WTC11 (cell line): ENCODE results near the gene TACC2. TPM values are rescaled to one million over a fixed set of nuclear protein-coding genes. Genes with fewer than 3 reads are reported as not detected.
"Not testable (repeated sequence)": the region's sequence is repeated elsewhere in the genome, so short reads cannot be mapped to it uniquely, and the experiment has no call there.

Experiments used
- ATAC-seq: fragments of 200-7000 bp; cut with Tn5 transposase; 2 replicates; pipeline ENCODE4 v1.10.0; 2021; ENCODE audit warnings: mild to moderate bottlenecking, moderate library complexity
- CTCF ChIA-PET: fragments of 300-600 bp; sonication (Branson Sonifier 250); formaldehyde crosslinking; loops from one replicate; lab custom pipeline; 2021; ENCODE audit warnings: antibody characterized with exemption; lab: Charles Lee
- POLR2A ChIA-PET: fragments of 350-600 bp; sonication (Branson Sonifier 250); formaldehyde crosslinking; loops from one replicate; lab custom pipeline; 2021; ENCODE audit warnings: antibody characterized with exemption; lab: Charles Lee
- DNase-seq: peaks from one replicate; pipeline ENCODE4 v3.0.0; 2021; ENCODE audit warnings: low spot score
- H3K27ac Mint-ChIP-seq: 2 replicates; pipeline ENCODE4 v1.8.0; 2021; ENCODE audit warnings: mixed read lengths
- H3K27me3 Mint-ChIP-seq: 2 replicates; pipeline ENCODE4 v1.8.0; 2021; ENCODE audit warnings: low read depth, mild to moderate bottlenecking, moderate library complexity, mixed read lengths
- H3K36me3 Mint-ChIP-seq: 2 replicates; pipeline ENCODE4 v1.8.0; 2021; ENCODE audit warnings: mixed read lengths
- H3K4me1 Mint-ChIP-seq: 2 replicates; pipeline ENCODE4 v1.8.0; 2022; ENCODE audit warnings: mixed read lengths
- H3K4me3 Mint-ChIP-seq: 2 replicates; pipeline ENCODE4 v1.8.0; 2021; ENCODE audit warnings: mild to moderate bottlenecking, moderate library complexity, mixed read lengths
- H3K9me3 Mint-ChIP-seq: 2 replicates; pipeline ENCODE4 v1.8.0; 2021; ENCODE audit warnings: mixed read lengths
- ESRRA ChIP-seq: sonication (generic); formaldehyde crosslinking; IDR thresholded peaks from 2 replicates; pipeline ENCODE4 v1.8.1; 2022; ENCODE audit warnings: mild to moderate bottlenecking, missing genetic modification reagents, borderline replicate concordance
- FOXJ3 ChIP-seq: sonication (generic); formaldehyde crosslinking; IDR thresholded peaks from 2 replicates; pipeline ENCODE4 v1.9.0; 2021; ENCODE audit warnings: missing genetic modification reagents, mild to moderate bottlenecking, borderline replicate concordance
- GABPB1 ChIP-seq: sonication (generic); formaldehyde crosslinking; IDR thresholded peaks from 2 replicates; pipeline ENCODE4 v1.8.1; 2023; ENCODE audit warnings: mild to moderate bottlenecking, missing genetic modification reagents
- HMGA2 ChIP-seq: fragments of 250-450 bp; sonication (Bioruptor Pico); IDR thresholded peaks from 2 replicates; pipeline ENCODE4 v1.4.0; 2021; ENCODE audit warnings: mild to moderate bottlenecking, moderate library complexity
- PRRX2 ChIP-seq: fragments of 250-450 bp; sonication (Bioruptor Pico); IDR thresholded peaks from 2 replicates; pipeline ENCODE4 v1.8.0; 2021; ENCODE audit warnings: mild to moderate bottlenecking
- TEAD4 ChIP-seq: sonication (generic); formaldehyde crosslinking; IDR thresholded peaks from 2 replicates; pipeline ENCODE4 v1.8.0; 2022; ENCODE audit warnings: mild to moderate bottlenecking, missing genetic modification reagents
- TP53 ChIP-seq: sonication (generic); formaldehyde crosslinking; IDR thresholded peaks from 2 replicates; pipeline ENCODE4 v1.8.1; 2023; ENCODE audit warnings: mild to moderate bottlenecking, missing genetic modification reagents
- ZNF121 ChIP-seq: sonication (generic); formaldehyde crosslinking; IDR thresholded peaks from 2 replicates; pipeline ENCODE4 v1.8.0; 2023; ENCODE audit warnings: missing genetic modification reagents
- ZNF317 ChIP-seq: sonication (generic); formaldehyde crosslinking; IDR thresholded peaks from 2 replicates; pipeline ENCODE4 v1.8.1; 2023; ENCODE audit warnings: low read depth, mild to moderate bottlenecking, moderate library complexity, missing genetic modification reagents, borderline replicate concordance
- total RNA-seq: library from RNA; stranded (reverse); gene quantifications from 3 replicates; pipeline ENCODE4 v1.2.3, GENCODE V29; 2021
- TF ChIP-seq, protein P1 (sequence below): sonication (generic); formaldehyde crosslinking; IDR thresholded peaks from 2 replicates; pipeline ENCODE4 v1.8.1; 2023; ENCODE audit warnings: mild to moderate bottlenecking, missing genetic modification reagents
- TF ChIP-seq, protein P2 (sequence below): sonication (generic); formaldehyde crosslinking; IDR thresholded peaks from 2 replicates; pipeline ENCODE4 v1.8.1; 2022; ENCODE audit warnings: mild to moderate bottlenecking, missing genetic modification reagents, moderate library complexity, borderline replicate concordance
- TF ChIP-seq, protein P3 (sequence below): sonication (generic); formaldehyde crosslinking; IDR thresholded peaks from 2 replicates; pipeline ENCODE4 v1.8.0; 2022; ENCODE audit warnings: mild to moderate bottlenecking, missing genetic modification reagents
- TF ChIP-seq, protein P4 (sequence below): fragments of 250-450 bp; sonication (Bioruptor Pico); IDR thresholded peaks from 2 replicates; pipeline ENCODE4 v1.9.0; 2021; ENCODE audit warnings: mild to moderate bottlenecking
- TF ChIP-seq, protein P5 (sequence below): fragments of 250-450 bp; sonication (Bioruptor Pico); IDR thresholded peaks from 2 replicates; pipeline ENCODE4 v1.9.0; 2021; ENCODE audit warnings: mild to moderate bottlenecking, borderline replicate concordance
- TF ChIP-seq, protein P6 (sequence below): sonication (generic); formaldehyde crosslinking; IDR thresholded peaks from 2 replicates; pipeline ENCODE4 v1.8.0; 2023; ENCODE audit warnings: mild to moderate bottlenecking, missing genetic modification reagents
- TF ChIP-seq, protein P7 (sequence below): sonication (generic); formaldehyde crosslinking; IDR thresholded peaks from 2 replicates; pipeline ENCODE4 v1.8.1; 2022; ENCODE audit warnings: low read depth, mild to moderate bottlenecking, moderate library complexity, missing genetic modification reagents, borderline replicate concordance

TACC2 gene
- total RNA-seq, 1 experiment from 2014 or later, result 28.9 TPM

DNA sequence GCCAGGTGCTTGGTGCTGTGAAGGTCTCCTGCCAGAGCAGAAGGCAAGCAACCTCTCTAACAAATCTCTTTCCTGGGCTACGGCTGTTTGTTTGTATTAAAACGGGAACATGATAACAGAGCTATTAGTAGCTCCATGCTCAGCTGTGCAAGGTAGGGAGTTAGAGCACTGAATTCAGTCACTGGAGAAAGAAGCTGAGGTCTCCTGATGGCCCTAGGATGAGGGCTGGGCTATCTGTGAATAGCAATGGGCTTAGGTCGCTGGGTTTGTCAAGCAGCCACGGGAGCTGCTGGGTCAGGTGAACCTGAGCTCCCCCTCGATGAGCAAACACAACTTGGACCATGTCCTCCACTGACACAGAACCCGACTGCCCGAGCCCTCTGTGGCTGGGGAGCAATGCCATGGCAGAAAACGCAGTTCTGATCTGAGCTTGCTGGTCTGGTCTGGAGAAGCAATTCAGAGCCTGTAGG lies 24.4 kb downstream of the TACC2 start:
- POLR2A ChIA-PET, result no interaction called here
- peaks cover 2% of the 10 kb centered on the region for H3K4me1 Mint-ChIP-seq
- H3K36me3 Mint-ChIP-seq, result no peaks in the 10 kb centered on the region
- no peaks in the 10 kb centered on the region for H3K9me3 Mint-ChIP-seq
- CTCF ChIA-PET, result interaction anchor here (0.8 to 1.2 kb wide), 2 partner anchors 38 kb away, joined by 3 read pairs; no protein-coding TSS in a partner anchor
- H3K27ac Mint-ChIP-seq, result no peak overlapping the region
- no peak overlapping the region for H3K4me3 Mint-ChIP-seq
- TF ChIP-seq TP53 (CRISPR knock-in tag) (no peak), PRRX2 (CRISPR knock-in tag) (no peak), GABPB1 (no peak), FOXJ3 (no peak), ZNF121 (no peak)
- no peaks in the 10 kb centered on the region for H3K27me3 Mint-ChIP-seq
- ATAC-seq (no peak), DNase-seq (no peak)

DNA sequence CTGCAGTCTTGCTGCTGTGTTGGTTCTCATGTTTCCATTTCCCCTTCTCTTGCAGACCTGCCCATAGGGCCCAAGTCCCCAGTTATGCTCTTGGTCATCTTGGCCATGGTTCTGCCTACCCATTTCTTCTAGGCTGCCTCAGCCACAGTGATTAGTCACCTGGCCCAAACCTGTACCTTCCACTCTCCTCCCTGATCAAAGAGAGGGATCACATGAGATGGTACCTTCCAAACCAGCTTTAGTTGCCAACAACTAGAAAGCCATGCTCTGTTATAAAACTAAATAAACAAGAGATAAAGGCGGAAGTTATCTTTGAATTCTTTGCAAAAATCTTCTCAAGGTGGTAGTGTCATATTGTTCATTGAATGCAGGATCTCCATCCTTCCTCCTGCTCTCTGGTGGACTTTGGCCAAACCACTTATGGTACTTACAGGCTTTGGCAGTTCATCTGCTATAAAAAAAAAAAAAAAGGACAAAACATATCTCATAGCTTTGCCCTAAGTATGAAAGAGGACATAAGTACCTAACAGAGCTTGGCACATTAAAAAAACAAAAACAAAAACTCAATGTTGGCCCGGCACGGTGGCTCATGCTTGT lies 25.8 kb downstream of the TACC2 start:
- Mint-ChIP-seq H3K36me3 (no peaks in the 10 kb centered on the region), H3K27ac (no peak overlapping the region), H3K4me3 (no peak overlapping the region), H3K9me3 (no peaks in the 10 kb centered on the region), H3K4me1 (peaks cover 17% of the 10 kb centered on the region), H3K27me3 (no peaks in the 10 kb centered on the region)
- ChIA-PET POLR2A (no interaction called here), CTCF (no interaction called here)
- ATAC-seq, result no peak
- DNase-seq, result no peak
- no peak for TF ChIP-seq ZNF121
- TF ChIP-seq TEAD4, result no peak
- TF ChIP-seq, protein P1, sequence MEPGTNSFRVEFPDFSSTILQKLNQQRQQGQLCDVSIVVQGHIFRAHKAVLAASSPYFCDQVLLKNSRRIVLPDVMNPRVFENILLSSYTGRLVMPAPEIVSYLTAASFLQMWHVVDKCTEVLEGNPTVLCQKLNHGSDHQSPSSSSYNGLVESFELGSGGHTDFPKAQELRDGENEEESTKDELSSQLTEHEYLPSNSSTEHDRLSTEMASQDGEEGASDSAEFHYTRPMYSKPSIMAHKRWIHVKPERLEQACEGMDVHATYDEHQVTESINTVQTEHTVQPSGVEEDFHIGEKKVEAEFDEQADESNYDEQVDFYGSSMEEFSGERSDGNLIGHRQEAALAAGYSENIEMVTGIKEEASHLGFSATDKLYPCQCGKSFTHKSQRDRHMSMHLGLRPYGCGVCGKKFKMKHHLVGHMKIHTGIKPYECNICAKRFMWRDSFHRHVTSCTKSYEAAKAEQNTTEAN (CRISPR knock-in tag), result no peak
- no peak for TF ChIP-seq HMGA2 (CRISPR knock-in tag)
- TF ChIP-seq, protein P2, sequence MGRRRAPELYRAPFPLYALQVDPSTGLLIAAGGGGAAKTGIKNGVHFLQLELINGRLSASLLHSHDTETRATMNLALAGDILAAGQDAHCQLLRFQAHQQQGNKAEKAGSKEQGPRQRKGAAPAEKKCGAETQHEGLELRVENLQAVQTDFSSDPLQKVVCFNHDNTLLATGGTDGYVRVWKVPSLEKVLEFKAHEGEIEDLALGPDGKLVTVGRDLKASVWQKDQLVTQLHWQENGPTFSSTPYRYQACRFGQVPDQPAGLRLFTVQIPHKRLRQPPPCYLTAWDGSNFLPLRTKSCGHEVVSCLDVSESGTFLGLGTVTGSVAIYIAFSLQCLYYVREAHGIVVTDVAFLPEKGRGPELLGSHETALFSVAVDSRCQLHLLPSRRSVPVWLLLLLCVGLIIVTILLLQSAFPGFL, result no peak
- TF ChIP-seq, protein P3, sequence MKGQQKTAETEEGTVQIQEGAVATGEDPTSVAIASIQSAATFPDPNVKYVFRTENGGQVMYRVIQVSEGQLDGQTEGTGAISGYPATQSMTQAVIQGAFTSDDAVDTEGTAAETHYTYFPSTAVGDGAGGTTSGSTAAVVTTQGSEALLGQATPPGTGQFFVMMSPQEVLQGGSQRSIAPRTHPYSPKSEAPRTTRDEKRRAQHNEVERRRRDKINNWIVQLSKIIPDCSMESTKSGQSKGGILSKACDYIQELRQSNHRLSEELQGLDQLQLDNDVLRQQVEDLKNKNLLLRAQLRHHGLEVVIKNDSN (CRISPR knock-in tag), result no peak

DNA sequence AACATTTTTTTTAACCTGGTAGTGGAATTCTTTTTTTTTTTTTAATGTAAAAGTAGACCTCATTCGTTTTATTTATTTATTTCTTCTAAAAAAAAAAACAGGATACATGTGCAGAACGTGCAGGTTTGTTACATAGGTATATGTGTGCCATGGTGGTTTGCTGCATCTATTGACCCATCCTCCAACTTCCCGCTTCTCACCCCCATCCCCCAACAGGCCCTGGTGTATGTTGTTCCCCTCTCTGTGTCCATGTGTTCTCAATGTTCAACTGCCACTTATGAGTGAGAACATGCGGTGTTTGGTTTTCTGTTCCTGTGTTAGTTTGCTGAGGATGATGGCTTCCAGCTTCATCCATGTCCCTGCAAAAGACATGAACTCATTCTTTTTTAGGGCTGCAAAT lies 29.0 kb downstream of the TACC2 start:
- POLR2A ChIA-PET, H3K4me3 Mint-ChIP-seq, CTCF ChIA-PET, H3K27ac Mint-ChIP-seq, DNase-seq, ATAC-seq, H3K36me3 Mint-ChIP-seq, H3K27me3 Mint-ChIP-seq, H3K9me3 Mint-ChIP-seq: not testable (repeated sequence)
- H3K4me1 Mint-ChIP-seq, result peaks cover 25% of the 10 kb centered on the region

DNA sequence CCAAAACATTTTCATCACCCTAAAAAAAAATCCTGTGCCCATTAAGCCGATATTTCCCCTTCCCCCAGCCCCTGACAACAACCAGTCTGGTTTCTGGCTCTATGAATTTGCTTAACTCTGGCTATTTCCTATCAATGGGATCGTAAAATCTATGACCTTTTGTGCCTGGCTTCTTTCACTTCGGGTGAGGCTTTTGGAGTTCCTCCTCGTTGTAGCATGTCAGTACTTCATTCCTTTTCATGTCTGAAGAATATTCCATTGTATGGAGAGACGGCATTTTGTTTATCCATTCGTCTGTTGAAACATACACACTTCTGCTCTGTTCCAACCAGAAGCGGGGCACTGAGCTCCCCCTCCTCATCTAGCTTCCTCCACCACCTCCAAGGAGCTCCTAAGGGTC lies 29.5 kb downstream of the TACC2 start:
- ATAC-seq (no peak), DNase-seq (no peak)
- no peaks in the 10 kb centered on the region for H3K9me3 Mint-ChIP-seq
- peaks cover 25% of the 10 kb centered on the region for H3K4me1 Mint-ChIP-seq
- no peaks in the 10 kb centered on the region for H3K36me3 Mint-ChIP-seq
- no peak overlapping the region; the same call in 1 of the 2 replicates for H3K27ac Mint-ChIP-seq
- POLR2A ChIA-PET, result no interaction called here
- CTCF ChIA-PET, result no interaction called here
- H3K27me3 Mint-ChIP-seq, result no peaks in the 10 kb centered on the region
- H3K4me3 Mint-ChIP-seq, result no peak overlapping the region
- TF ChIP-seq, protein P4, sequence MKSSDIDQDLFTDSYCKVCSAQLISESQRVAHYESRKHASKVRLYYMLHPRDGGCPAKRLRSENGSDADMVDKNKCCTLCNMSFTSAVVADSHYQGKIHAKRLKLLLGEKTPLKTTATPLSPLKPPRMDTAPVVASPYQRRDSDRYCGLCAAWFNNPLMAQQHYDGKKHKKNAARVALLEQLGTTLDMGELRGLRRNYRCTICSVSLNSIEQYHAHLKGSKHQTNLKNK, result no peak
- TF ChIP-seq, protein P5, sequence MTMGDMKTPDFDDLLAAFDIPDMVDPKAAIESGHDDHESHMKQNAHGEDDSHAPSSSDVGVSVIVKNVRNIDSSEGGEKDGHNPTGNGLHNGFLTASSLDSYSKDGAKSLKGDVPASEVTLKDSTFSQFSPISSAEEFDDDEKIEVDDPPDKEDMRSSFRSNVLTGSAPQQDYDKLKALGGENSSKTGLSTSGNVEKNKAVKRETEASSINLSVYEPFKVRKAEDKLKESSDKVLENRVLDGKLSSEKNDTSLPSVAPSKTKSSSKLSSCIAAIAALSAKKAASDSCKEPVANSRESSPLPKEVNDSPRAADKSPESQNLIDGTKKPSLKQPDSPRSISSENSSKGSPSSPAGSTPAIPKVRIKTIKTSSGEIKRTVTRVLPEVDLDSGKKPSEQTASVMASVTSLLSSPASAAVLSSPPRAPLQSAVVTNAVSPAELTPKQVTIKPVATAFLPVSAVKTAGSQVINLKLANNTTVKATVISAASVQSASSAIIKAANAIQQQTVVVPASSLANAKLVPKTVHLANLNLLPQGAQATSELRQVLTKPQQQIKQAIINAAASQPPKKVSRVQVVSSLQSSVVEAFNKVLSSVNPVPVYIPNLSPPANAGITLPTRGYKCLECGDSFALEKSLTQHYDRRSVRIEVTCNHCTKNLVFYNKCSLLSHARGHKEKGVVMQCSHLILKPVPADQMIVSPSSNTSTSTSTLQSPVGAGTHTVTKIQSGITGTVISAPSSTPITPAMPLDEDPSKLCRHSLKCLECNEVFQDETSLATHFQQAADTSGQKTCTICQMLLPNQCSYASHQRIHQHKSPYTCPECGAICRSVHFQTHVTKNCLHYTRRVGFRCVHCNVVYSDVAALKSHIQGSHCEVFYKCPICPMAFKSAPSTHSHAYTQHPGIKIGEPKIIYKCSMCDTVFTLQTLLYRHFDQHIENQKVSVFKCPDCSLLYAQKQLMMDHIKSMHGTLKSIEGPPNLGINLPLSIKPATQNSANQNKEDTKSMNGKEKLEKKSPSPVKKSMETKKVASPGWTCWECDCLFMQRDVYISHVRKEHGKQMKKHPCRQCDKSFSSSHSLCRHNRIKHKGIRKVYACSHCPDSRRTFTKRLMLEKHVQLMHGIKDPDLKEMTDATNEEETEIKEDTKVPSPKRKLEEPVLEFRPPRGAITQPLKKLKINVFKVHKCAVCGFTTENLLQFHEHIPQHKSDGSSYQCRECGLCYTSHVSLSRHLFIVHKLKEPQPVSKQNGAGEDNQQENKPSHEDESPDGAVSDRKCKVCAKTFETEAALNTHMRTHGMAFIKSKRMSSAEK, result no peak
- TF ChIP-seq, protein P6, sequence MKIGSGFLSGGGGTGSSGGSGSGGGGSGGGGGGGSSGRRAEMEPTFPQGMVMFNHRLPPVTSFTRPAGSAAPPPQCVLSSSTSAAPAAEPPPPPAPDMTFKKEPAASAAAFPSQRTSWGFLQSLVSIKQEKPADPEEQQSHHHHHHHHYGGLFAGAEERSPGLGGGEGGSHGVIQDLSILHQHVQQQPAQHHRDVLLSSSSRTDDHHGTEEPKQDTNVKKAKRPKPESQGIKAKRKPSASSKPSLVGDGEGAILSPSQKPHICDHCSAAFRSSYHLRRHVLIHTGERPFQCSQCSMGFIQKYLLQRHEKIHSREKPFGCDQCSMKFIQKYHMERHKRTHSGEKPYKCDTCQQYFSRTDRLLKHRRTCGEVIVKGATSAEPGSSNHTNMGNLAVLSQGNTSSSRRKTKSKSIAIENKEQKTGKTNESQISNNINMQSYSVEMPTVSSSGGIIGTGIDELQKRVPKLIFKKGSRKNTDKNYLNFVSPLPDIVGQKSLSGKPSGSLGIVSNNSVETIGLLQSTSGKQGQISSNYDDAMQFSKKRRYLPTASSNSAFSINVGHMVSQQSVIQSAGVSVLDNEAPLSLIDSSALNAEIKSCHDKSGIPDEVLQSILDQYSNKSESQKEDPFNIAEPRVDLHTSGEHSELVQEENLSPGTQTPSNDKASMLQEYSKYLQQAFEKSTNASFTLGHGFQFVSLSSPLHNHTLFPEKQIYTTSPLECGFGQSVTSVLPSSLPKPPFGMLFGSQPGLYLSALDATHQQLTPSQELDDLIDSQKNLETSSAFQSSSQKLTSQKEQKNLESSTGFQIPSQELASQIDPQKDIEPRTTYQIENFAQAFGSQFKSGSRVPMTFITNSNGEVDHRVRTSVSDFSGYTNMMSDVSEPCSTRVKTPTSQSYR, result no peak
- TF ChIP-seq ZNF121, result no peak
- no peak for TF ChIP-seq ZNF317 (CRISPR knock-in tag)
- no peak for TF ChIP-seq PRRX2 (CRISPR knock-in tag)
- TF ChIP-seq, protein P7, sequence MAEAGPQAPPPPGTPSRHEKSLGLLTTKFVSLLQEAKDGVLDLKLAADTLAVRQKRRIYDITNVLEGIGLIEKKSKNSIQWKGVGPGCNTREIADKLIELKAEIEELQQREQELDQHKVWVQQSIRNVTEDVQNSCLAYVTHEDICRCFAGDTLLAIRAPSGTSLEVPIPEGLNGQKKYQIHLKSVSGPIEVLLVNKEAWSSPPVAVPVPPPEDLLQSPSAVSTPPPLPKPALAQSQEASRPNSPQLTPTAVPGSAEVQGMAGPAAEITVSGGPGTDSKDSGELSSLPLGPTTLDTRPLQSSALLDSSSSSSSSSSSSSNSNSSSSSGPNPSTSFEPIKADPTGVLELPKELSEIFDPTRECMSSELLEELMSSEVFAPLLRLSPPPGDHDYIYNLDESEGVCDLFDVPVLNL, result no peak
- no peak for TF ChIP-seq HMGA2 (CRISPR knock-in tag)
- TF ChIP-seq ESRRA, result no peak
